Prostate gland (tissue), 2 donors: Measurements from ENCODE around the gene BMP6.

Experiments
- POLR2A ChIP-seq: fragments of 450-650 bp; IDR thresholded peaks from one replicate; pipeline ENCODE4 v1.6.1; 2016; ENCODE audit warnings: antibody characterized with exemption, mild to moderate bottlenecking
- TF ChIP-seq, protein P1 (sequence below), 4 experiments: fragments of 200-600 bp in 2 of 4; fragments of 450-650 bp in 2 of 4; sonication (generic) in 2 of 4; IDR thresholded peaks; 1 replicate in 3 of 4; 2 replicates in 1 of 4; pipeline ENCODE4 v1.5.1; 2016 to 2019; ENCODE audit warnings: antibody characterized with exemption in 4 of 4, mild to moderate bottlenecking in 2 of 4, moderate library complexity in 2 of 4

DNA sequence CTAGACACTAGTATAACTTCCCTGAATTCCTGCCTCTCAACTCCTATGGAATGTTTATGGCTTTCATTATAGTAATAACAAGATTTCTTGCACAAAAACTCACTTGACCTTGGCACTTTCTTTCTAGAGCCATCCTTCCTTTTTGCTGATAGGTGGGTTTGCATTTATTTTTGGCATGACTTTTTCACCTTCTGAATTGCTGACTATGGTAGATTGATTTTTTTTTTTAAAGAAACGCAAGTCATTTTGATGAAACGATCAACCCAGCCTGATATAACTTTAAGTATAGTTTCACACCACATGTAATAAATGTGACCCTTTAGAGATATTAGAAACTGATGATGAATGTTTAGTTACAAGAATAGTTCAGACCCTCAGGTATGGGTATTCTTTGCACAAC, 61.8 kb downstream of the BMP6 start:
- TF ChIP-seq, protein P1, sequence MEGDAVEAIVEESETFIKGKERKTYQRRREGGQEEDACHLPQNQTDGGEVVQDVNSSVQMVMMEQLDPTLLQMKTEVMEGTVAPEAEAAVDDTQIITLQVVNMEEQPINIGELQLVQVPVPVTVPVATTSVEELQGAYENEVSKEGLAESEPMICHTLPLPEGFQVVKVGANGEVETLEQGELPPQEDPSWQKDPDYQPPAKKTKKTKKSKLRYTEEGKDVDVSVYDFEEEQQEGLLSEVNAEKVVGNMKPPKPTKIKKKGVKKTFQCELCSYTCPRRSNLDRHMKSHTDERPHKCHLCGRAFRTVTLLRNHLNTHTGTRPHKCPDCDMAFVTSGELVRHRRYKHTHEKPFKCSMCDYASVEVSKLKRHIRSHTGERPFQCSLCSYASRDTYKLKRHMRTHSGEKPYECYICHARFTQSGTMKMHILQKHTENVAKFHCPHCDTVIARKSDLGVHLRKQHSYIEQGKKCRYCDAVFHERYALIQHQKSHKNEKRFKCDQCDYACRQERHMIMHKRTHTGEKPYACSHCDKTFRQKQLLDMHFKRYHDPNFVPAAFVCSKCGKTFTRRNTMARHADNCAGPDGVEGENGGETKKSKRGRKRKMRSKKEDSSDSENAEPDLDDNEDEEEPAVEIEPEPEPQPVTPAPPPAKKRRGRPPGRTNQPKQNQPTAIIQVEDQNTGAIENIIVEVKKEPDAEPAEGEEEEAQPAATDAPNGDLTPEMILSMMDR (IDR thresholded peaks at IDR 0.05), result no peak
- no peak for TF ChIP-seq POLR2A
